Psoas muscle (tissue), 8 donors: Measurements from ENCODE around the gene SDE2. TPM values are rescaled to one million over a fixed set of nuclear protein-coding genes. Genes with fewer than 3 reads are reported as not detected.

Source experiments
- ATAC-seq, 4 donors: fragments of 200-7000 bp; cut with Tn5 transposase; one replicate each; pipeline ENCODE4 v1.9.1; 2020; ENCODE audit warnings: moderate library complexity in 3 of 4, mild to moderate bottlenecking in 2 of 4
- DNase-seq, 2 donors: peaks; one replicate each; pipeline ENCODE4 v3.0.0-alpha.2; 2020
- H3K27ac ChIP-seq: fragments of 200-600 bp; one replicate; pipeline ENCODE4 v1.8.0; 2022
- H3K27me3 ChIP-seq, 3 donors: fragments of 200-600 bp in 1 of 3; one replicate each; pipeline versions ENCODE4 v1.6.1 to v1.8.0; 2013 to 2022; ENCODE audit warnings: low read length in 2 of 3, mild to moderate bottlenecking in 2 of 3, moderate library complexity in 1 of 3; ENCODE audit not compliant: insufficient read depth in 3 of 3
- H3K36me3 ChIP-seq, 2 donors: fragments of 200-600 bp in 1 of 2; one replicate each; pipeline versions ENCODE4 v1.6.1 to v1.8.0; 2013 to 2022; ENCODE audit warnings: low read depth in 1 of 2, mild to moderate bottlenecking in 1 of 2, moderate library complexity in 1 of 2; ENCODE audit not compliant: insufficient read depth in 1 of 2
- H3K4me1 ChIP-seq: fragments of 200-600 bp; one replicate; pipeline ENCODE4 v1.8.0; 2022
- H3K4me3 ChIP-seq: fragments of 200-600 bp; one replicate; pipeline ENCODE4 v1.8.0; 2022; ENCODE audit warnings: mild to moderate bottlenecking
- H3K9me3 ChIP-seq: fragments of 200-600 bp; one replicate; pipeline ENCODE4 v1.8.0; 2022
- CTCF ChIP-seq: fragments of 200-600 bp; IDR thresholded peaks from one replicate; pipeline ENCODE4 v1.8.0; 2022; ENCODE audit warnings: antibody characterized with exemption
- WGBS, 3 donors: extraction: QIAGEN DNeasy Blood & Tissue Kit; methylation state at CpG; one replicate each; pipeline versions ENCODE4 v1.1.6 to v1.1.7; 2013; 5-methylcytosine and 5-hydroxymethylcytosine counted together
- intact Hi-C, 2 donors: fragments of 100-400 bp; cut with DNase I; formaldehyde crosslinking; loops; one replicate each; pipeline versions ENCODE4 v1.11.0 to v1.14.2; 2022
- polyA plus RNA-seq, 3 donors: library from polyadenylated mRNA; stranded (reverse); fragments of 200-250 nt; gene quantifications; one replicate each; pipeline ENCODE4 v1.2.3, GENCODE V29; 2013
- total RNA-seq, 4 donors: library from RNA; stranded (reverse); fragmentation: NEBNext Ultra II Directional in 2 of 4; extraction: Animal tissue kit (Norgen Biotek cat#: 25700) in 2 of 4; gene quantifications; one replicate each; pipeline versions ENCODE4 v1.2.1 to v1.2.4, GENCODE V29; 2021 to 2023
- donor health status: healthy with polysubstance abuse.
- donor health status: DM: no; HTN: no; CAD: no; lungs with moderate emphysema.
- donor health status: Bipolar disorder and iron deficiency.
- donor health status: healthy.
- donor health status: DM: yes; HTN: yes; CAD: no.
- donor health status: DM: no; HTN: no; CAD: no.
- donor health status: DM: no; HTN: no; CAD: no.
- donor health status: DM: yes; HTN: yes; CAD: no.

The SDE2 gene
- total and polyA plus RNA-seq, 7 donors: 8.1 to 27.7 (median 19.5) TPM

GRCh38 chr1:226027538-226028217 is 28.5 kb upstream of the SDE2 start:
- no peaks in the 10 kb centered on the region for H3K4me1 ChIP-seq
- no peaks in the 10 kb centered on the region for H3K9me3 ChIP-seq
- no peak for DNase-seq
- H3K36me3 ChIP-seq: no peaks in the 10 kb centered on the region
- intact Hi-C loops: no loop called here
- no peak overlapping the region for H3K27ac ChIP-seq
- ATAC-seq: no peak
- H3K4me3 ChIP-seq: no peak overlapping the region
- H3K27me3 ChIP-seq: no peaks in the 10 kb centered on the region
- 85 to 90% (median 86%) methylated on average over 5 of the region's 5 CpGs for WGBS, 3 donors
- TF ChIP-seq CTCF: no peak

GRCh38 chr1:226026833-226027232 is 27.7 kb upstream of the SDE2 start:
- DNase-seq: no peak
- no peaks in the 10 kb centered on the region for H3K9me3 ChIP-seq
- TF ChIP-seq CTCF: no peak
- H3K27ac ChIP-seq: no peak overlapping the region
- no peak overlapping the region for H3K4me3 ChIP-seq
- intact Hi-C loops: no loop called here
- no peaks in the 10 kb centered on the region for H3K36me3 ChIP-seq
- WGBS, 3 donors: 37 to 55% (median 39%) methylated on average over 2 of the region's 2 CpGs
- H3K4me1 ChIP-seq: no peaks in the 10 kb centered on the region
- no peaks in the 10 kb centered on the region for H3K27me3 ChIP-seq
- ATAC-seq: no peak

- no peak for TF ChIP-seq CTCF
- ATAC-seq (no peak), DNase-seq (no peak)
- Histone ChIP-seq H3K9me3 (no peaks in the 10 kb centered on the region), H3K27ac (no peak overlapping the region), H3K27me3 (no peaks in the 10 kb centered on the region), H3K36me3 (no peaks in the 10 kb centered on the region), H3K4me3 (no peak overlapping the region), H3K4me1 (no peaks in the 10 kb centered on the region)
- WGBS, 3 donors: 82 to 89% (median 83%) methylated on average over 5 of the region's 5 CpGs
- intact Hi-C loops: no loop called here
Observed at GRCh38 chr1:226023735-226024134, 24.6 kb upstream of the SDE2 start.

- DNase-seq (no peak), ATAC-seq (no peak)
- 31 to 67% (median 48%) methylated on average over 2 of the region's 2 CpGs for WGBS, 3 donors
- H3K36me3 ChIP-seq: no peaks in the 10 kb centered on the region
- no peak overlapping the region for H3K4me3 ChIP-seq
- no peak overlapping the region for H3K27ac ChIP-seq
- intact Hi-C loops: no loop called here
- no peaks in the 10 kb centered on the region for H3K27me3 ChIP-seq
- no peak for TF ChIP-seq CTCF
- H3K9me3 ChIP-seq: no peaks in the 10 kb centered on the region
- no peaks in the 10 kb centered on the region for H3K4me1 ChIP-seq
Observed at GRCh38 chr1:226021801-226022200, 22.7 kb upstream of the SDE2 start.

GRCh38 chr1:226021401-226021800 is 22.3 kb upstream of the SDE2 start:
- no peak overlapping the region for H3K27ac ChIP-seq
- no peaks in the 10 kb centered on the region for H3K9me3 ChIP-seq
- intact Hi-C loops: no loop called here
- H3K36me3 ChIP-seq: no peaks in the 10 kb centered on the region
- DNase-seq (no peak), ATAC-seq (no peak)
- no peaks in the 10 kb centered on the region for H3K4me1 ChIP-seq
- TF ChIP-seq CTCF: no peak
- no peaks in the 10 kb centered on the region for H3K27me3 ChIP-seq
- 73 to 88% (median 76%) methylated on average over 3 of the region's 3 CpGs for WGBS, 3 donors
- H3K4me3 ChIP-seq: no peak overlapping the region
